Glomerular visceral epithelial cell (primary cell): ENCODE measurements around the gene RFT1.
"Not testable (repeated sequence)": the region's sequence is repeated elsewhere in the genome, so short reads cannot be mapped to it uniquely, and the experiment has no call there.

Experiments
- DNase-seq: peaks from one replicate; pipeline ENCODE4 v3.0.0-alpha.2; 2016; ENCODE audit errors: extremely low spot score

RFT1 gene

DNA sequence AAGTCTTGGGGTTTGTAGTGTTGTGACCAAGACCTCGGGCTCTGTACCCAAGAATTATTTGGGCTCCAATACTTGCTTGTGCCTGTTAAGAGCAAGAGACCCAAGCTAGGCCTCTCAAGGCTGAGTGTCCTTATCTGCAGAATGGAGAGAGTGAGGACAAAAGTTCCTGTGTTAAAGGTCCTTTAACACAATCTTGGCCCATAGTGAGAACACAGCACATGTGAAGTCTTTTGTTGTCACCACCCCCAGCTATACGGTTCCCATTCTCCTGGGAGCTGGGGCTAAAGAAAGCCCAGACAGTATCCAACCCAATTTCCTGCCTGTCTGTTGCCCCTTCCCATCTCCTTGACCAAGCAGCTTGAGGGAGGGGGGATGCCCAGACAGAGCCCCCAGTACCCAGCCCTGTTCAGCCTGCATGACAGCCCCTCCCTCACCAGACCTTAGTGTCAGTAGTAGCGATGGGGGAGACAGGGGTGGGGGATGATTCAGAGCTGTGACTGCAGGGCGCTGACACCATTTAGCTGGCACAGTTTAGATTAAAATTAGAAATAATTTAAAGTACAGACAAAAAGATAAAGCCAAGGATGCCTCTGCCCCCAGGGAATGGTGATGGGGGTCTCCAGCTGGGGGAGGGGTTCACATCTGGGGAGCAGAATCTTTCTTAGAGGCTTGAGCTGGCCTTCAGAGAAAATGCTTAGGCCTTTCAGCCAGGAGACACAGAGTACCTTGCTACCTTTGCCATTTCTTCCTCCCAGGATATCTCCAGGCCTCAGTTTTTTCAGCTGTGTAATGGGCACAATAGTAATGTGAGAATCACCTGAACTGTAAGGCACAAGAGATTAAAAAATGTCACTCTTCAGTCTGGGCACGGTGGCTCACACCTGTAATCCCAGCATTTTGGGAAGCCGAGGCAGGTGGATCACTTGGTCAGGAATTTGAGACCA is 33.5 kb upstream of the RFT1 start:
- no peak for DNase-seq

DNA sequence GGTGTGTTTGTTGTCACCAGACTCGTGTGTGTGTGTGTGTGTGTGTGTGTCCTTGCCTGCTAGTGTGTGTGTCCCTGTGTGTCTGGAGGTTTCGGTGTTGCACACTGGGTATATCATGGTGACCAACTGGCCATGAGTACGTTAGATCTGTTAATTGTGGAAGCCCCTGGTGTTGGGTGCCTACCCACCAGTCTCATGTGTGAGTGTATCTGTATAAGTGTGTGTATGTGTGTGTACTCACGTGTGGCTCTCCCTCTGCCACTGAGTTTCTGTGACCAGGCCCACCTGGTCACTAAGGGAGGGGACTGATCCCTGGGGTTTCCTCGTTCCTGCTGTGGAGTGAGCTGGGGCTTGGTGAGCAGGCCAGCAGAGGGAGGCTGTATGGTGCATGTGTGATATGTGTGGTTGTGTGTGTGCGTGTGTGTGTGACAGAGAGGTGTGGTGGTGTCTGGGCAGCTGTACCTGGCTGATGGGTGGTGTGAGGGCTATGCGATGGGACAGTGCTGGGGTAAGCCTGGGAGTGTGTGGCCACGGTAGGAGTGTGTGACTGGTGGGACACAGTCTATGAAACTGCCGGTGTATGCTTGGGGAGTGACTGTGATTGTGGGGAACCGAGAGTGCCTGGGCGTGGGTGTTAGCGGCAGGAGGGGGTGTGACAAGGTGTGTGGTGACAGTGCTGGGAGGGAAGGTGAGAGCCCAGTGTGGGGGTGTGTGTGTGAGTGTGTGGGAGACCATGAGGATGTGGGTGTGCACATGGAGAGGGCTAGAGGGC is 32.6 kb upstream of the RFT1 start:
- no peak for DNase-seq

DNA sequence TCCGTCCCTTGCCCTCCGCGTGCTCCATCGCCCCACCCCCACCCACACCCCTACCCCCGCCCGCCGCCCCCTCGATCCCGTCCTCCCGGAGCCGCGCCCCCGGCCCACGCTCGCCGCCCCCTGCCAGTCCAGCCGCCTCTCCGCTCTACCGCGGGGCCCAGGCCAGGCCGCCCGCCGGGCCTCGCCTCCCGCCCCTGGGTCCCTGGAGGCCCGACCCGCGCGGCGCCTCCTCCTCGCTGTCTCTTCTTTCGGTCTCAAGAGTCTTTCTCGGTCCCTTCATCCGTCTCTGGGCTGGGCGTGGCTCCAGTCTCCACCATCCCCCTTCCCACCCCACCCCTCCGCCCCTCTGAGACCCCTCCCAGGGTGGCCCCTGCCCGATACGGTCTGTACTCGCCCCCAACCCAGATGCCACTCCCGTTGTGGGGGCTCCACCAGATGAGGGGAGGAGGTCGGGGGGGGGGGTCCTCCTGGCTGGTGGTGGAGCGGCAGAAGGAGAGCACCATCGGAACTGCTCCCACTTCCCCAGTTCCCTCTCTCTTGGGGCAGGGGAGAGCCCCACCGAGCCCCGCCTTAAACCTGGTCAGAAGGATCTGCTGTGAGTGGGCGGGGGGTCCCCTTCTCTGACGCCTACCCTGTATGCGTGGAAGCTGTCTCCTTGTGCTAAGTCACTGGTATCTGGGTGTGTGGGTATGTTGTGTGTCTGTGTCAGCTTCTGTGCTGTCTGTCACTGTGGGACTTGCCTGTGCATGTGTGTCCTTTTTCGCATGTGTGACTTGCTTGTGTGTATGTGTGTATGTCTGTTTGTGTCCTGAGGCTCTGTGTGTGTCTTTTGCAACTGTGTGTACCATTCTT is 31.8 kb upstream of the RFT1 start:
- peak; percentile 15 for DNase-seq

DNA sequence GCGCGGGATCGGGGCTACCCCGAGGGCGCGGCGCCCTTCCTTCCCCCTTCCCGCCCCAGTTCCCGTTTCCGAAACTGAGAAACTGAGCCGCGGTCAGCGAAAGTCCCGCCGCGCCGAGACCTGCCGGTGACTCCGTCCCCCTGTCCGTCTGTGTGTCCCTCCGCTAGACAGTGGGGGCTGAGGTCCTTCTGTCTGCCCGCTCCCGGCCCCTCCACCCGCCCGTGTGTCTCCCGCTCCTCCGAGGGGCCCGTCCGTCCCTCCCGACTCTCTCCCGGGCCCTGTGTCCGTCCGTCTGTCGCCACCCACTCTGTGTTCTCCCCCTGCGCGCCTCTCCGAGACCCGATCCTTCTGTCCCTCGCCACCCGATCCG is 31.2 kb upstream of the RFT1 start:
- peak; percentile 9 for DNase-seq

DNA sequence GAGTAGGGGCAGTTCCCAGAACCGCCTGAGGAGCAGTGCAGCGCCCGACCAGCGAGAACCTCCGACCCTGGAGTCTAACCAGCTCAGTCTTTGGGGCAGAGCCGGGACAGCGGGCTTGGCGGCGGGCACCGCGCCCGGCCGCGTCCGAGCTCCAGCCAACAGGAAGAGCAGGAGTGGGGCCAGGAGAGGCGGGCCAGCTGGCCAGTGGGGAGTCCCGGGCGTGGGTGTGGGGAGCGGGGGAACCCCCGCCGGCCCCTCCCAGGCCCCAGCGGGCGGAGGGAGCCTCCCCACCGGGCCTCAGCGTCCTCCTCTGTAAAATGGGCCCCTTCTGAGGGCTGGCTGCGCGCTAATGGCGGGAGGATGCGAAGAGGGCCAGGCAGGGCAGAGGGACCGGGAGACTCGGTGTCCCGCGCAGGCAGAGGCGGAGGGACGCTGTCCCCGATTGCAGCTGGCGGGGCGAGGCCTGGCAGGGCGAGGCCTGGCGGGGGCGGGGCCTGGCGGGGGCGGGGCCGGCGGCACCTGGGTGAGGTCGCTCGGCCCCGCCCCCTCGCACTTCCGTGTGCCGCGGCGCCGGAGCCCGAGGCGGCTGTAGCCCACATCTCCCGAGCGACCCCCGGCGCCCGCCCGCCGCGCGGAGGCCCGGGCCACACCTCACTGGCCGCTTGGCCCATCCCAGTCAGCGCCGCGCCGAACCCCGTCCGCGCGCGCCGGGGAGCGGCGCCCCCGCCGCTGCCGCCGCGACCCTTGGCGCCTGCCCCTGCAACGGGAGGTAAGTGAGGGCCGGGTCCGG is 30.6 kb upstream of the RFT1 start, which contains the start of gene PRKCD:
PRKCD (plus strand) TSS at position 550 of the 790 bp plus-strand sequence. CDS start 17,214 bp downstream, outside the sequence.
- peak; percentile 88 for DNase-seq

DNA sequence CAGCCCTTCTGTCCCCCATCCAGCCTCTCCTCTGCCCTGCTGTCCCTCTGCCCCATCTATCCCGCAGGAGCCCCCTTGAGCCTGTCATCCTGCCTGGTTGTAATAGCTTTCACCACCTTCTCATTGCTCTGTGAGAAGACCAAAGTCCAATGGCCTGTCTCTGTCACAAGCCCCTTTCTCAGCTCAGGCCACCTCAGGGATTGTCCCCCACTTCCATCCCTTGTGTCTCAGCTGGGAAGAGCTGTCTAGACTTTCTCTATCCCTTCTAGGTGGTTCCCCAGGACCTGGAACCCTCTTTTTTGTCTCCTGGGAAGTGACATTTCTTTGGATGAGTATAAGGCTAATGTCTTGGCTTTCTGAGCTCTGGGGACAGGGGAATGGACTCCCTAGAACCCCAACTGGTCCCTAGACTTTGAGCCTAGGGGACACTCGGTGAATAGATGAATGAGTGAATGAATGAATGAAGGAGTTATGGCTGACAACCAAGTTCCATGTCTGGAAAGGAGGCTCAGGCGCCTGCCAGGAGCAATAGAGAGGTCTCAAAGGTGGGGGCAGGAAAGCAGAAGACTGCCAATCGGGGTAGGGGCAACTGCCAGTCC is 29.9 kb upstream of the RFT1 start:
- no peak for DNase-seq

DNA sequence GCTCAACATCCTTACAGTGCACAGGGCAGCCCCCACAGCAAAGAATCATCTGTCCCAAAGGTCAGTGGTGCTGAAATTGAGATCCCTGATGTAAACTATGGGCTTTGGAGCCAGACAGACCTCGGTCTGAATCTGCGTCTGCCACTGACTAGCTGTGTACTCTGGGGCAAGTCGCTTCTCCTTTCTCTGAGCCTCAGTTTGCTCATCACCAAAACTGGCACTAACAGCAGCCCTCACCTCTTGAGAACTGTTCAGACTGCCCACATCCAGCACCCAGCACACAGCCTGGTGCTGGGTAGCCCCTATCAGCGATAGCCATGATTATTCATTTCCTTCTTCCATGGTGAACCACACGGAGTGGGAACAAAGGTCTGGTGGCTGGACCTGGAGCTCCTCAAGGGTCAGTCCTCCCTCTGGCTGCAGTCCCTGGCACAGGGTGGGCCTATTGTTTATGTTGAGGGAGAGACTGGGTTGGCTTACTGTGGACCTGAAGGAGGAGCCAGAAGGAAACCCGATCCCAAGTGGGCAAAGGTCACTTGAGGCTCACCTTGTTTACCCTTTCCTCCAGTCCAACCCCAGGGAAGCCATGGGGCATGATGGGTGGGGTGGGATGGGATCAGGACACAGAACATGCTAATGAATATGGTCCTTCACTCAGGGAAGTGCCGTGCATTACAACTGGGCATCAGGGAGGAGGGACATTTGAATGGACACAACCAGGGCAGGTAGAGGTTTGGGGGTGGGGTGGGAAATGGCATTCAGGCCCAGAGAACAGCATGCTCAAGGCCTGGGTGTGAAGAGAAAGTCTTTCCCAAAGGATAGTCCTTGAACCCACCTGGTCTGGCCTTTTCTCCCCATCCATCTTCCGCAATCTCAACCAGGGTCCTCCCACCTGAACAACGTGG is 29.2 kb upstream of the RFT1 start:
- DNase-seq: no peak

DNA sequence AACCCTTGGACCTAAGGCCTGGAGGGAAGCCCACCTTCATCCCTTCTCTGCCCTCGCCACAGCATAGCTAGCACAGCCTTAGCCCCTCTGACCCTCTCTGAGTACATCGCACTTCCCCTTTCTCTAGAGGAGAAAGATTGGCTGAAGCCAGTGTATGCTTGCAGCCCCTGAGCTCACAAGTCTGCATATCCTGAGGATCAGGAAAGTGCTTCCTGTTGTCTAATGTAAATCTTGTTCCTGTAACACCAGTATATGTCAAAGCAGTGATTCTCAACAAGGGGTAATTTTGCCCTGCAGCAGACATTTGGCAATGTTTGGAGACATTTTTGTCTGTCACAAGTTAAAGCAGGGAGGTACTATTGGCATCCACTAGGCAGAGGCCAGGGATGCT is 28.5 kb upstream of the RFT1 start:
- DNase-seq: no peak

DNA sequence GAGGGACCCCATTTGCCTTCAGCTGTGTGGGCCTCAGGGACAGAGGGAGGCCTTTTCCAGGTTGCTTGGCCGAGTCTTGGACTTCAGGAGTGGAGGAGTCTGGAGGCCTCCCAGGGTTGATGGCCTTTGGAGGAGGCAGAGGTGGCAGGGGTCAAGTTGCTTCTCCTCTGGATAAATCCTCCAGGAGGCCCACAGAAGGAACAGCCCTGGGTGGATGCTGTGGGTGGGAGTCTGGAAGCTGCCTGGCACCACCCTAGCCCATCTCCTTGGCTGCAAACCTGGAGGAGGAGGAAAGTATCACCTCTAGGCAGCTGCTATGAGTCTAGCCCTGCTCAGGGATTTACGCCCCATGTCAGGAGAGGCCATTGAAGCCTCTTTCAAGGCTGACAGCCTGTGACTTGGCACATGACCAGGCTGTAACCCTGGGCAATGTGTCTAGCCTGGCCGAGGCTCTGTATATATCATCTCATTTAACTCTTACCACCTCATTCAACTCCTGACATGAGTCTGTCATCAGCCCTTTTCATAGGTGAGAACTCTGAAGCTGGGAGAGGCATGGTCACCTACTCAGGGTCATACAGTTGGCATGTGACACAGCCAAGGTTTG is 27.8 kb upstream of the RFT1 start:
- no peak for DNase-seq

DNA sequence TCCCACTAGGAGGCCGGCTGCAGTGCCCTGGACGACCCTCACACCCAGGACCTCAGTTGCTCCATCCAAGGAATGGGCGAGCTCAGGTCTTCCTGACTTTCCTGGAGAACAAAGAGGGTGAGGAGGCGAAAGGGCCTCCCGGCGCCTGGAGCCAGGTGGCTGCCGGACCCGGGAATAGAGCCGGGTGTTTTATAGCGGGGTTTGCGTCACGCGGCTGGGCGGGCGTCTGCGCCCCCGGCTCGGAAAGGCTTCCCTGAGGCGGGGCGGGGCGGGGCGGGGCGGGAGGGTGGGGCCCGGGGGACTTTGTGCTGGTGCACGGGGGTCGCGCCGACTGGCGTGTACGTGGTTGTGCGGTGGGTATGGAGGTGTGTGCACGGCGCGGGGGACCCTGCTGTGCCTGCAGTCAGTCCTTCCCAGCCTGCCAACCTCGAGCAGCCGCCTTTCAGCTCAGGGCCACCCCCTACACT is 26.2 kb upstream of the RFT1 start:
- no peak for DNase-seq

DNA sequence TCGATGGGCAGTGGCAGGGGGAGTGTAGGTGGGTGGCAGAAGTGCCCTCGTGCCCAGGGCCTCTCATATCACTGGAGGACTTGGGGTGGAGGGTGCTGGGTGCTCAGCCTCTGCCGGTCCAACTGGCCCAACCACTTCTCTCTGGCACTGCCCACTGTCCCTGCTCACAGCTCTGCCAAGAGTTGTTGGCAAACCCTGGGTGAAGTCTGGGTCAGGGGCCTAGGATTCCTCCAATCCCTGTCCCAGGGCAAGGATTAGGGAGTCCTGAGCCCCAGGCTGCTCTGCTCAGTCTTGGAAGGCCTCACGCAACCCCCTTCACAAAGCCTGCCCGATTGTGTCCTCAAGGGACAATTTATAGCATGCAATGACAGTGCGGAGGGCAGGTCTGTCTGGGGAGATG is 25.5 kb upstream of the RFT1 start:
- DNase-seq: no peak

DNA sequence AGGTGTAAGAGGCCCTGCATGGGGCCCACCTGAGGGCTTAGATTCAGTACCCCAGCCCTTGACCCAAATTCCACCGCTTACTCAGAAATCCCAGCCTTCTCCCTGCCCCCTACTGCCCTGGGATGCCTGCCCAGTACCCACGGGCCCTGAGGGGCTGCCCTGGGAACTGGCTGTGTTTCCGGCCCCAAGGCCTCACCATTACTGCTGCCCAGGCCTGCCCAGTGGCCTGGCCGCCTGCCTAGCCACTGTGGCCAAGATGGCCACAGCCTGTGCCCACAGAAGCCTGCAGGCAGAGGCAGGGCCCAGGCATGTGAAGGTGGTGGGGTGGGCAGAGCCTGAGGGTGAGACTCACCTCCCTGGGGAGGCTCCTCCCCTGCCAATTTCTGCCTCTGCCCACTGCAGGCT is 24.6 kb upstream of the RFT1 start:
- DNase-seq: peak; percentile 62

DNA sequence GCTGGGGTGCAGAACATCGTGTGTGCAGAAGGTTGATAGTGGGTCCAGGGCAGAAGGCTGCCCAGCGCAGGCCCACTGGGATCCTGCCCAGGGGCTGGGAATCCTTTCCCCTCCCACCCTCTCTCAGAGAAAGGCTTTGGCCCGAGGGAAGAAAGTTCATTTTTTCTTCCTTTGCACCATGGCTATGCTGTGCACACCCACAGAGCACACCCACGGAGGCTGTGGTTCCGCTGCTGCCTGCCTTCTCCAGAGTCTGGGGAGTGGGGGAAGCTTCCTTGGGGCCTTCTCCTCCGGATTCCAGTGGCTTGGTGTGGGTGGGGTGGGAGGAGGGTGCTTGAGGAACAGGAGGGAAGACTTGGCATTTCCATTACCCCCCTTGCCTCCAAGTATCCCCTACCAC is 23.7 kb upstream of the RFT1 start:
- no peak for DNase-seq

DNA sequence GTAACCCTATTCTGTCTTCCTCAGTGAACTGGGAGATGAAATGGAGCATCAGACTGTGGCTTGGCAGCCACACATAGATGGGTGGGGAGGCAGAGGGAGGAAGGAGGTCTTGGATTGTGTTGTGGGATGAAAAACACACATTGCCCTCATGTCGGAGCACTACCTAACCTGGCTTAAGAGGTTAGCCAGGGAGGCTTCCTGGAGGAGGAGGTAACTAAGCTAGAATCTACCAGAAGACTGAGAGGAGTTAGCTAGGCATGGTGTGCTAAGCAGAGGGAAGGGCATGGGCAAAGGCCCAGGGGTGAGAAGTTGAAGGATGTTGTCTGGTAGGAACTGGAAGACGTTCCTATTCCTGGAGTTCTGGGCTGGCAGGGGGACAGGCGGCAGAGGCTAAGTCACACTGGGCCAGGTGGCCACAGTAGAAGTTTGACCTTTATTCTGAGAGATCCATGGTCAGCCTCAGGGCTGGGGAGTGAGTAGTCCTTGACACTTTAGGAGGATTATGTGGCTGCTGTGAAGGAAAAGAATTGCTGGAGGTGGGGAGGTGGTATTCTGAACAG is 23.1 kb upstream of the RFT1 start:
- DNase-seq: no peak

DNA sequence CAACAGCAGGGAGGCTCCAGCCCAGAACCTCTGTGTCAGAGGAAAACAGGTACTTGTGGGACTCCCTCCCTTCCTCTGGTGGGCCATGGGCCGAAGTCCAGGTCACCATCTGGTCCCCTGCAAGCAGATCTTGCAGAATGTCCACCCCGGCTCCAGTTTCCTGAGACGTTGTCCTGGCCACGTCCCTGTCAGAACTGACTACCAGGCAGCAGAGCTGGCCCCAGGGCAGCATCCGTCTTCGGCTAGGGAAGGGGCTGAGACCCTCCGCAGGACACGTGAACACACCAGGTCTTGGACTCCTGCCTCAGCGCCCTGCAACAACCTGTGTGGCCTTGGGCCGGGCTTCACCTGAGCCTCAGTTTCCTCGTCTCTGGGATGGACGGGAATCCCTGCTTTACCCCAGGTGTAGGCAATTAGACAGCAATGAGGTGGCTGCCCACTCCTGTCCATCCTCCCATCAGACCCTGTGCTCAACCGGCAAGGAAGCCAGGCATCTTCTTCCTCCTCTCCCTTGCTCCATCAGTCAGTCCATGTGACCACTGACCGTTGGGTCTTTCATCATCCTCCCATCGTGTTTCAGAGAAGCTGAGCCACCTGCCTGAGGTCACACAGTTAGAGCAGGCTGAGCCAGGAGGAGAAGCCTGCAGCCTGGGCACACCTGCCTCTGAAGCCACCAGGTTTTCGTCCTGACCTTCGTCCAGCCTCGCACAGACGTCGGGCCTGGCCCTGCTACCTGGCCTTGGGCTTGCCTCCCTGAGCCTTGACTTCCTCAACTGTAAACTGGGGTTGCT is 21.8 kb upstream of the RFT1 start:
- no peak for DNase-seq

DNA sequence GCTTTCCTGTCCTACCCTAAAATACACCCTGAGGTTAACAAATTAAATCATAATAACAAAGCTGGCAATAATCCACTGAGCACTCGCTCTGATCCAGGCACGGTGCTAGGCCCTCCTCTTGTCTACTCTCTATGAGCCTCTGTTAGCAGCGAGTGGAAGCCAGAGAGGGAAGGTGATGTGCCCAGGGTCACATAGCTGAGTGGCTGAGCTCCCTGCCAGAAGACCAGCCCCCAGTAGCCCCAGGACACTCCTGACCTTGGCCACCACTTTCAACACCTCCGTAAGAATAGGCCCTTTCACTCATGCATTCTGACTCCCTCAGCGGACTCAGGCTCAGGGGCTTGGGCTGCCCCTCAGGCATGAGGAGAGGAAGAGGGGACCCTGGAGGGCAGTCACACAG is 21.2 kb upstream of the RFT1 start:
- no peak for DNase-seq

DNA sequence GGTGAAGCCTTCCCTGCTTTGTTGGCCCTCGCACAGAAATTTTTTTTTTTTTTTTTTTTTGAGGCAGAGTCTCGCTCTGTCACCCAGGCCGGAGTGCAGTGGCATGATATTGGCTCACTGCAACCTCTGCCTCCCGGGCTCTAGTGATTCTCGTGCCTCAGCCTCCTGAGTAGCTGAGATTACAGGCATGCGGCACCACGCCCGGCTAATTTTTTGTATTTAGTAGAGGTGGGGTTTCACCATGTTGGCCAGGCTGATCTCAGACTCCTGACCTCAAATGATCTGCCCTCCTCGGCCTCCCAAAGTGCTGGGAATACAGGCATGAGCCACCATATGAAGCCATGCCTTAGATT is 20.8 kb upstream of the RFT1 start:
- DNase-seq: not testable (repeated sequence)
